CD14-positive monocyte (primary cell): ENCODE data around the gene KCNQ1. TPM values are rescaled to one million over a fixed set of nuclear protein-coding genes. Genes with fewer than 3 reads are reported as not detected.
A peak's percentile ranks its signal among the peaks of the same experiment; 100 is the strongest.

Experiments used
- DNase-seq, 3 donors: peaks; one replicate each; pipeline ENCODE4 v3.0.0-alpha.2; 2011 to 2022
- H2AFZ ChIP-seq: 2 replicates; pipeline ENCODE4 v1.6.0; 2012; ENCODE audit warnings: mild to moderate bottlenecking, low read depth, low read length, inconsistent platforms; ENCODE audit not compliant: insufficient read depth, poor library complexity, severe bottlenecking
- H3K27ac ChIP-seq, 2 donors: 1 replicate in 1 of 2; 2 replicates in 1 of 2; pipeline ENCODE4 v1.5.1; 2012 to 2013; ENCODE audit warnings: low read length in 2 of 2, control low read depth in 1 of 2, inconsistent platforms in 1 of 2, low read depth in 1 of 2, mild to moderate bottlenecking in 1 of 2
- H3K27me3 ChIP-seq, 2 donors: one replicate each; pipeline versions ENCODE4 v1.6.0 to v1.6.1; 2011 to 2013; ENCODE audit warnings: low read length in 2 of 2; ENCODE audit not compliant: control insufficient read depth in 2 of 2, insufficient read depth in 2 of 2
- H3K36me3 ChIP-seq, 2 donors: replicated peaks in 1 of 2; 1 replicate in 1 of 2; 2 replicates in 1 of 2; pipeline versions ENCODE4 v1.5.1 to v1.6.1; 2012 to 2013; ENCODE audit warnings: low read length in 2 of 2, control low read depth in 1 of 2, inconsistent platforms in 1 of 2, mild to moderate bottlenecking in 1 of 2; ENCODE audit not compliant: insufficient read depth in 2 of 2, control insufficient read depth in 1 of 2
- H3K4me1 ChIP-seq, 2 donors: 1 replicate in 1 of 2; 2 replicates in 1 of 2; pipeline versions ENCODE4 v1.5.1 to v1.6.1; 2012 to 2013; ENCODE audit warnings: low read length in 2 of 2, control low read depth in 1 of 2, inconsistent platforms in 1 of 2, mild to moderate bottlenecking in 1 of 2, moderate library complexity in 1 of 2; ENCODE audit not compliant: insufficient read depth in 2 of 2, control insufficient read depth in 1 of 2
- H3K4me2 ChIP-seq: replicated peaks from 2 replicates; pipeline ENCODE3; 2012; ENCODE audit warnings: low read length, moderate library complexity, mild to moderate bottlenecking; ENCODE audit not compliant: poor library complexity, severe bottlenecking; ENCODE audit errors: extremely low read depth
- H3K4me3 ChIP-seq, 3 experiments: fragments of 200-600 bp in 1 of 3; sonication (generic) in 1 of 3; replicated peaks in 1 of 3; 1 replicate in 2 of 3; 2 replicates in 1 of 3; pipeline ENCODE4 v1.5.1; 2011 to 2013; ENCODE audit warnings: low read length in 3 of 3, mild to moderate bottlenecking in 3 of 3, control low read depth in 2 of 3, low read depth in 2 of 3, inconsistent platforms in 1 of 3, moderate library complexity in 1 of 3
- H3K79me2 ChIP-seq: 2 replicates; pipeline ENCODE4 v1.6.0; 2012; ENCODE audit warnings: mild to moderate bottlenecking, control low read depth, inconsistent platforms, low read length, moderate library complexity; ENCODE audit not compliant: insufficient read depth
- H3K9ac ChIP-seq: 2 replicates; pipeline ENCODE4 v1.6.0; 2017; ENCODE audit warnings: low read length, mild to moderate bottlenecking; ENCODE audit not compliant: insufficient read depth, poor library complexity, severe bottlenecking
- H3K9me3 ChIP-seq, 2 donors: replicated peaks in 1 of 2; 1 replicate in 1 of 2; 2 replicates in 1 of 2; pipeline versions ENCODE4 v1.5.1 to v1.6.1; 2012 to 2013; ENCODE audit warnings: low read length in 2 of 2, control low read depth in 1 of 2; ENCODE audit not compliant: control insufficient read depth in 1 of 2, insufficient read depth in 1 of 2
- H4K20me1 ChIP-seq: 2 replicates; pipeline ENCODE4 v1.6.0; 2012; ENCODE audit warnings: mild to moderate bottlenecking, low read length, control low read depth, moderate library complexity; ENCODE audit not compliant: insufficient read depth
- H3K27ac Mint-ChIP-seq, 7 donors: one replicate each; pipeline ENCODE4 v1.8.0; 2020; ENCODE audit warnings: mild to moderate bottlenecking in 7 of 7, mixed read lengths in 7 of 7, moderate library complexity in 6 of 7, inconsistent platforms in 2 of 7
- H3K27me3 Mint-ChIP-seq, 3 donors: one replicate each; pipeline ENCODE4 v1.8.0; 2021 to 2022; ENCODE audit warnings: low read depth in 3 of 3, mild to moderate bottlenecking in 3 of 3, mixed read lengths in 3 of 3, moderate library complexity in 3 of 3, inconsistent platforms in 1 of 3
- H3K36me3 Mint-ChIP-seq, 2 donors: one replicate each; pipeline ENCODE4 v1.8.0; 2020; ENCODE audit warnings: mixed read lengths in 2 of 2, inconsistent platforms in 1 of 2, mild to moderate bottlenecking in 1 of 2
- H3K4me1 Mint-ChIP-seq: one replicate; pipeline ENCODE4 v1.8.0; 2020; ENCODE audit warnings: mild to moderate bottlenecking, mixed read lengths
- H3K4me3 Mint-ChIP-seq, 2 donors: one replicate each; pipeline ENCODE4 v1.8.0; 2020; ENCODE audit warnings: mild to moderate bottlenecking in 2 of 2, mixed read lengths in 2 of 2, moderate library complexity in 1 of 2
- H3K9me3 Mint-ChIP-seq, 7 donors: one replicate each; pipeline ENCODE4 v1.8.0; 2020 to 2022; ENCODE audit warnings: mixed read lengths in 7 of 7, mild to moderate bottlenecking in 6 of 7, moderate library complexity in 6 of 7, inconsistent platforms in 2 of 7
- CTCF ChIP-seq: fragments of 200-600 bp; IDR thresholded peaks from one replicate; pipeline ENCODE4 v1.8.0; 2022; ENCODE audit warnings: antibody characterized with exemption, mild to moderate bottlenecking
- WGBS: methylation state at CpG from one replicate; pipeline ENCODE4 v1.1.5; 2013; ENCODE audit warnings: missing lambda C conversion rate; ENCODE audit not compliant: insufficient coverage; 5-methylcytosine and 5-hydroxymethylcytosine counted together
- intact Hi-C, 2 donors: fragments of 100-400 bp; cut with micrococcal nuclease; formaldehyde crosslinking; loops; one replicate each; pipeline versions ENCODE4 v1.15.0 to v1.15.1; 2023
- polyA plus RNA-seq, 3 donors: library from polyadenylated mRNA; depleted of rRNA in 1 of 3; unstranded in 2 of 3; stranded (reverse) in 1 of 3; fragments of 300-500 nt in 2 of 3; fragments of >200 nt in 1 of 3; fragmentation: Illumina TruSeq in 2 of 3; gene quantifications; 1 replicate in 2 of 3; 2 replicates in 1 of 3; pipeline ENCODE4 v1.2.3, GENCODE V29; 2012 to 2021

KCNQ1 gene
- polyA plus RNA-seq, 3 donors: 14.9 to 31.8 (median 21.6) TPM

GRCh38 chr11:2759228-2760195, 314.7 kb downstream of the KCNQ1 start:
- Mint-ChIP-seq H3K4me1 (peaks cover 6% of the 10 kb centered on the region), H3K36me3 (peaks cover 8 to 22% of the 10 kb centered on the region in 2 donors), H3K27ac (no peak overlapping the region), H3K4me3 (no peak overlapping the region), H3K27me3 (peaks cover 0 to 2% (median 1%) of the 10 kb centered on the region in 3 donors), H3K9me3 (peaks cover 9 to 22% (median 13%) of the 10 kb centered on the region in 7 donors)
- 94% methylated on average over 10 of the region's 17 CpGs for WGBS
- H3K9me3 ChIP-seq: peaks cover 5 to 14% of the 10 kb centered on the region in 2 donors
- intact Hi-C loops: no loop called here
- no peaks in the 10 kb centered on the region for H3K4me1 ChIP-seq
- DNase-seq: no peak
- H3K79me2 ChIP-seq: no peaks in the 10 kb centered on the region
- no peak overlapping the region for H3K4me2 ChIP-seq
- TF ChIP-seq CTCF: no peak
- no peak overlapping the region for H2AFZ ChIP-seq
- H3K36me3 ChIP-seq: no peaks in the 10 kb centered on the region
- peaks cover 36% of the 10 kb centered on the region for H4K20me1 ChIP-seq
- H3K27me3 ChIP-seq: no peaks in the 10 kb centered on the region
- H3K9ac ChIP-seq: no peak overlapping the region
- no peak overlapping the region for H3K4me3 ChIP-seq
- H3K27ac ChIP-seq: no peak overlapping the region

- peaks cover 34% of the 10 kb centered on the region for H4K20me1 ChIP-seq
- H3K4me3 Mint-ChIP-seq: no peak overlapping the region
- H3K9ac ChIP-seq: no peak overlapping the region
- H3K36me3 Mint-ChIP-seq: peaks cover 5 to 17% of the 10 kb centered on the region in 2 donors
- H3K79me2 ChIP-seq: no peaks in the 10 kb centered on the region
- no peak overlapping the region for H3K27ac ChIP-seq
- peaks cover 6% of the 10 kb centered on the region for H3K4me1 Mint-ChIP-seq
- no peak for TF ChIP-seq CTCF
- DNase-seq: no peak
- no peaks in the 10 kb centered on the region for H3K4me1 ChIP-seq
- peaks cover 5 to 11% of the 10 kb centered on the region in 2 donors for H3K9me3 ChIP-seq
- H3K27me3 Mint-ChIP-seq: peaks cover under 1 to 2% (median 1%) of the 10 kb centered on the region in 3 donors
- H3K36me3 ChIP-seq: no peaks in the 10 kb centered on the region
- intact Hi-C loops: no loop called here
- H3K27ac Mint-ChIP-seq: peak overlapping the region in 1 of 7 donors; percentile 6
- H3K4me3 ChIP-seq: no peak overlapping the region
- no peak overlapping the region for H2AFZ ChIP-seq
- H3K4me2 ChIP-seq: no peak overlapping the region
- H3K9me3 Mint-ChIP-seq: peaks cover 5 to 14% (median 10%) of the 10 kb centered on the region in 7 donors
- H3K27me3 ChIP-seq: no peaks in the 10 kb centered on the region
- WGBS: 96% methylated on average over 8 of the region's 20 CpGs
Observed at GRCh38 chr11:2760196-2760871, 315.5 kb downstream of the KCNQ1 start.
